Stimulated activated CD4-positive, alpha-beta T cell treated with anti-CD3 and anti-CD28 coated beads, Interleukin-15, amount 100 ng/mL, for 24 hours (primary cell): ENCODE results near the gene KCTD14.
"Not testable (repeated sequence)": the region's sequence is repeated elsewhere in the genome, so short reads cannot be mapped to it uniquely, and the experiment has no call there.

Source experiments
- DNase-seq: peaks from one replicate; pipeline ENCODE4 v3.0.0-alpha.2; 2020

Gene KCTD14

DNA sequence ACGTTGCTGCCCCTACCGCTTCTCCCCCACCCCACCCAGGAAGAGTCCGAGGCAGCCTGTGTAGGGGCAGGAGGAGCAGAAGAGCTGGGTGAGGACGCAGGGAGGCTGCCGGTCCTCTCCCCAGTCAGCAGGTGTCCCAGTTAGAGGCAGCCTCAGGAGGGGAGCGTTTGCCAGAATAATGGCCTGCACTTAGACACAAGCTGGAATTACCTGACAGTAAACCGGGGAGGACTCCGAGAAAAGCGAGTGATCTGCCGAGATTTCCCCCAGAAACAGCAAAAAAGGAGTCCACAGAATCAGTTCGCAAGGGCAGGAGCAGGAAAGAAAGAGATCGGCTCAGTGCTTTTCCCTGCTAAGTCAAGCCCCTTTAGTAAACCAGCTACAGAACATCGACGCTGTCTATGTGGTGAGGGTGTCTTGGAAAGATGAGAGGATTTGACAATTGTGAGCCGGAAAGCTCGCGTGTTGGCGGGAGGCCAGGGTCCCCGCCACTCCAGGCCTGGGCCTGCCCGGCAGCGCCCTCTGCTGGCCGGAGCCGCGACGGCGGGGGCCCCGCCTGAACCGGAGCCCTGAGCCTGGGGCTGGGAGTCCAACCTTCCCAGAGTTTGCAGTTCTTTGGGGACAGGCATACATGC, 22.9 kb upstream of the KCTD14 start:
- peak; percentile 81 for DNase-seq

DNA sequence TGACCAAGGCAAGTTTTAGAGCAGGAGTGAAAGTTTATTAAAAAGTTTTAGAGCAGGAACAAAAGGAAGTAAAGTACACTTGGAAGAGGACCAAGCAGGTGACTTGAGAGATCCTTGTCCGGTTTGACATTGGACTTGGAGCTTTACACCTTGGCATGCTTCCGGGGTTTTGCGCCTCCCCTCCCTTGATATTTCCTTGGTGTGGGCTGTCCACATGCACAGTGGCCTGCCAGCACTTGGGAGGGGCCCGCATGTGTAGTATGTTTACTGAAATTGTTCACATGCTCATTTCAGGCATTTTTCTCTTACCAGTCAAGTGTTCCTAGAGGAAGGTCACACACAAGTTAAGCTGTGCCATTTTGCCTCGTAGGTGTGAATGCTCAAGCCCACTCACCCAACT, 21.6 kb upstream of the KCTD14 start:
- DNase-seq: no peak

DNA sequence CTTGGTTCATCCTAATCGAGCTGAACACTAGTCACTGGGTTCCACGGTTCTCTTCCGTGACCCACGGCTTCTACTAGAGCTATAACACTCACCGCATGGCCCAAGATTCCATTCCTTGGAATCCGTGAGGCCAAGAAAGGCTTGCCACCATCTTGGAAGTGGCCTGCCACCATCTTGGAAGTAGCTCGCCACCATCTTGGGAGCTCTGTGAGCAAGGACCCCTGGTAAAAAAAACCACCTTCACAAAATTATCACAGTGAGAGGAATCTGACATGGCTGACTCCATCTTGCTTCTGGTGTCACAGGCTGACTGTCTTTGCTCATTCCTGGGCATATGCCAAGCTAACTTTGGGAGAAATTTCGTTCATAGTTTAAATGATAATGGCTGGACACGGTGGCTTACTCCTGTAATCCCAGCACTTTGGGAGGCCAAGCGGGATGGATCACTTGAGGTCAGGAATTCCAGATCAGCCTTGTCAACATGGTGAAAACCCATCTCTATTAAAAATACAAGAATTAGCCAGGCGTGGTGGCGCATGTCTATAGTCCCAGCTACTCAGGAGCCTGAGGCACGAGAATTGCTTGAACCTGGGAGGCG, 18.9 kb upstream of the KCTD14 start:
- DNase-seq: no peak

DNA sequence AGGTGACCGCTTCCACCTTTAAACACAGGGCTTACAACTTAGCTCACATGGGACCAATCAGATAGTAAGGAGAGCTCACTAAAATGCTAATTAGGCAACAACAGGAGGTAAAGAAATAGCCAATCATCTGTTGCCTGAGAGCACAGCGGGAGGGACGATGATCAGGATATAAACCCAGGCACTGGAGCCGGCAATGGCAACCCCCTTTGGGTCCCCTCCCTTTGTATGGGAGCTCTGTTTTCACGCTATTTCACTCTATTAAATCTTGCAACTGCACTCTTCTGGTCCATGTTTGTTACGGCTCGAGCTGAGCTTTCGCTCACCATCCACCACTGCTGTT, 18.3 kb upstream of the KCTD14 start:
- not testable (repeated sequence) for DNase-seq

DNA sequence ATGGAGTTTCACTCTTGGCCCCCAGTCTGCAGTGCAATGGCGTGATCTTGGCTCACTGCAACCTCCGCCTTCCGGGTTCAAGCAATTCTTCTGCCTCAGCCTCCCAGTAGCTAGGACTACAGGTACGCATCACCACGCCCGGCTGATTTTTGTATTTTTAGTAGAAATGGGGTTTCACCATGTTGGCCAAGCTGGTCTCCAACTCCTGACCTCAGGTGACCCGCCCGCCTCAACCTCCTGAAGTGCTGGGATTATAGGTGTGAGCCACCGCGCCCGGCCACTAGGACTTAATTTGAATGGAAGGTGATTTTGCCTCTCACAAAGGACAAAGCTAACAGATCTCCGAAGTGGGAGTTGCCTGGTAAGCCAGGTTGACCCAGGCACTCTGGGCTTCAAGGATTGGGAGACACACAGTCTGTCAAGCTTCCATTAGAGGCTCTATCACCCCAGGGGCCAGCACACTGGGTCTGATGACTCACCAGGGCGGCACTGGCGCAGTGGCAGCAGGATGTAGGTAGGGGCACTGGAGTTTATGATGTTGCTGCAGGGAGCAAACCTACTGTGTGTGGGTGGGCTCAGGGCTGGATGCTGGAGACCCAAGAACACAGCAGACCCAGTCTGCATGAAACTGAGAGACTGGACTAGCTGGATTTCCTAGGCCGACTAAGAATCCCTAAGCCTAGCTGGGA, 17.8 kb upstream of the KCTD14 start:
- DNase-seq: no peak

DNA sequence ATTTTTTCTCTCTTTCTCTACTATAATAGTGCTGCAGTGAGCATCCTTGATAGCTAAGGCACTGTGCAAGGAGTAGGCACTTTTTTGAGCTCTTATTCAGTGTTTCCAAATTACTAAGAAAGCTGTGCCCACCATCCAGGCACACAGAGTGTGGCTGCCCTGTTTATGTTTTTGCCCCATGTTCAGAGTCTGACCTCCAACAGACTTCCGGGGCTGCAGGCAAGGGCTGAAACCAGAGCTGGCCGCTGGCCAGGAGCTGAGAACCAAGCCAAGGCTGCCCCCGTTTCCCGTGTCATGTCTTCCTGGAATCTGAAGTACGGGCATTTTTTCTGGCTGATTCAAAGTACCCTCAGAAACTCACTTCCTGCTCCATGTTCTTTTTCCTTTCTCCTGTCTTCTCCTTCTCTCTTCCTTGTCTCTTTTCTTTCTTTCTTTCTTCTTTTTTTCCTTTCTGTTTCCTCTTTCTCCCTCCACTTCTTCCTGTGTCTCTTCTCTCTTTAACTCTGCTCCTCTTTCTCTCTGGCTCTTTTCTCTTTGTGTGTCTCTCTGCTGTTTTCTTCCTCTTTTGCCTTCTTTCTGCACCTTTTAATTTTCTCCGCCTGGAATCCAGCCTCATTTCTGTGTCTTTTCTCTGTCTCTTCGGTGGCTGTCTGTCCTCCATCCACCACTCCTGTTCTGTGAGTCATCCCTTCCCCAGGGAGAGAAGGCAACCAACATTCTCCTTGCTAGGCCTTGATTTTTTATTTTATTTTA, 17.0 kb upstream of the KCTD14 start:
- DNase-seq: peak; percentile 43

DNA sequence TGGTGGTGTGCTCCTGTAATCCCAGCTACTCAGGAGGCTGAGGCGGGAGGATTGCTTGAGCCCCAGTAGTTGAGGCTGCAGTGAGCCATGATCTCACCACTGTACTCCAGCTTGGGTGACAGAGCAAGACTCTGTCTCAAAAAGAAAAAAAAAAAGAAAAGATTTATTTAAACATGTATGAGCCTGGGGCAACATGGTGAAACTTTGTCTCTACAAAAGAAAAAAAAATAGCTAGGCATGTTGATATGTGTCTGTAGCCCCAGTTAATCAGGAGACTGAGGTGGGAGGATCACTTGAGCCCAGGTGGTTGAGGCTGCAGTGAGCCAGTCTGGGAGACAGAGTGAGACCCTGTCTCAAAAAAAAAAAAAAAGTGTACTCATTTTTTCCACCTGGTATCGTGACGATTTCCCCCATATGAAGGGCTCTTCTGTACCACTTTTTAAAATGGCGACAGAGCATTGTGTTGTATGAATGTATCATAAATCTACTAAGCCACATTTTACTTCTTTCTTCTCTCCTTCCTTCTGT, 16.4 kb upstream of the KCTD14 start:
- no peak for DNase-seq

DNA sequence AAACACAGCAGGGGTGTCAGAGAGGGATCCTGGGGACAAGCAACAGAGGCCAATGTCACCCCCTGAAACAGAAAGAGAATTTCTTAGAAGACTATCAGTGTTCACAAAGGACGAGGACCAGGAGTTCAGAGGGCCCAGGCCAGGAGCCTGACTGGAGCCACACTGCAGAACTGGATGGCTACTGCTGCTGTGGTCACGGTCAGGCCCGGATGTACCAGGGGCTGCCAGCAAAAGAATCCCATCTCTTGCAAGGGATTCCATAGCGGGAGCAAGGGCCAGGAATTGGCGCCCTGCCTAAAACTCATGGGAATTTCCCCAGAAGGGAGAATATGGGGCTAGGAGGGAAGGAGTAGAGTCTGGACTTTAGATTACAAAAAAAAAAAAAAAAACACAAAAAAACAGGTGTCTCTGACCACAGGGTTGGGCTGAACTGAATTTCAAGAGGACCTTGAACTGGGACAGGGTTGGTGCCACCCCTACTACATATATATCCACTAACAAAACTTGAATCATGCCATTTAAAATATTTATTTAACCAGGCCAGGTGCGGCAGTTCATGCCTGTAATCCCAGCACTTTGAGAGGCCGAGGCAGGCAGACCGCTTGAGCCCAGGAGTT, 15.7 kb upstream of the KCTD14 start:
- DNase-seq: no peak

DNA sequence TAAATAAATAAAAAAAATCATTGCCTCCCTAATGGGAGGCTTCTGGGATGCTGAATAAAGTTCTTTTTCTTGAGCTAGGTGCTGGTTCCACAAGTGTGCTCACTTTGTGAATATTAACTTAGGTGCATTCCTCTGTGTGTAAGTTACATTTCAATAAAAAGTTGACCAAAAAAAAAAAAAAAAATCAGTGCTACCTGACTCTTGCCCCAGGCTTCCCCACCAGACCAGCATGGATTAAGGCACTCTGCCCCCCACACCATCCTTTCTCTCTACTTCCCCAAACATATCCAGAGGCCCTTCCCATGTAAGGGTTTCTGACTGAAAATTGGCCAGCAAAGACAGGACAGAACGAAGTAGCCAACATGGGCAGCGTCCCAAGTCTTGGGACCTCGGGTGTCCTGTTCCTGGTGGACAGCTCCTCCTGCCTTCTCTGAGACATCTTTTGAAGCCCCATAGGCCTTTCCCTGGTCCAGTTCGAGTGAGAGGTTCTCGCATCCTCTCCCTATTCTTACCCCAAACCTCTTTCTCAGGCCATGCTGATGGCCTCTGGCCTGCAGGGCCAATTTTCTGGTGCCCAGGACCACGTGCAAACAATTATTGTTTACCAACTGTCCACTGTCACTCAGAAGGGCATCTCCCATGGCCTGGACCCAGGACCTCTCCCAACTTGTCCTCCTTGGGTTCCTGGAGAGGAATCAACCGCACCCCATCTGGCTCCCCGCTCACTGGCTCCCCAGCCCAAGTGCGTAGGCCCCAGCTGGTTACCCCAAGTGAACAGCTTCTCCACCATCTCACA, 14.9 kb upstream of the KCTD14 start:
- DNase-seq: no peak

DNA sequence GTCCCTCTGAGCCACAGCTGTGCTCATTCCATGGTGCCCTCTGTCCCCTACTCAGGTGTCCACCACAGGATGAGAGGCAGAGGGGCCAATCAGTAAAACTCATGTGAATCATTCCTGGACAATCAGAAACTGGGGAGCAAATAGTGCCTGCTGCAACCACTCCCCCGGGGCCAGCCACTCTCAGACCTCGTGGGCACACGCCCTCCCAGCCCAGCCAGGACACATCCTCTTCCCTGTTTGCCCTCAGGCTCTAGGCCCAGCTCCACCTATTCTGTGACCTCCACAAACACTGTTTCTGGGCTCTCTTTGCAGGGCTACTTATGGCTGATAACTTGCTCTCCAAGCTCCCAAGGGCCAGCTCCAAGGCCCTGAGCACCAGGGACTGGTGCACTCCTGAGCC, 14.0 kb upstream of the KCTD14 start:
- no peak for DNase-seq

DNA sequence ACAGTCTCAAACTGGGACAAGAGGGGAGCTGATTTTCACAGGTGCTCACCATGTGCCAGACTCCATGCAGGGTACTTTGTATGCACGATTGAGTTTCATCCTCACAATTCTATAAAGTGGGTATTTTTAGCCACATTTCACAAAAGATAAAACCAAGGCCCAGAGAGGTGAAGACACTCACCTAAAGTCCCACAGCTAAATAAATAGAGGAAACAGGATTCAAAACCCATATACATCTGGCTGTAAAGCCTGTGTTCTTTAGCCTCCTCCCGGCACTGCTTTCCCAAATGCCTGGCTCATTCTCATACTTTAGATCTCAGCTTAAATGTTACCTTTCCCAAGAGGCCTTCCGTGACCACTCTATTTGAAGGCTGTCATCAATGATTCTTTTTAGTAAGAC, 13.2 kb upstream of the KCTD14 start:
- no peak for DNase-seq

DNA sequence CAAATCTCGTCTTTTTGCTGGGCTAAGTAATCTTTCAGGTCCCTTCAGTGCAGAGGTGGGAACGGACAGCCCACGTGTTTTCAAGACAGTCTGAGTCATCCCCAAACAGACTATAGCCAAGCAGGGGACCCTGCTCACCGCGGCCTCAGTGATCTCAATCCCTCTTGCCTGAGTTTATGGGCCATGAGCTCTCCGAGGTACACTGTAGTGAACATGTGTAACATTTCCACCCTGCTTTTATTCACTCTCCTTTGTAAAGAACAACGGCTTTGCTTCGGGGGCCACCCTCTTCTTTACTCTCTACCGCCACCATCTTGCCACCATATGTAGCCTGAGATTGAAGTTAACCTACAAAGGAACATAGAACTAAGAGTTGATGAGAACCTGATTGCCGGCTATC, 11.5 kb upstream of the KCTD14 start:
- no peak for DNase-seq

DNA sequence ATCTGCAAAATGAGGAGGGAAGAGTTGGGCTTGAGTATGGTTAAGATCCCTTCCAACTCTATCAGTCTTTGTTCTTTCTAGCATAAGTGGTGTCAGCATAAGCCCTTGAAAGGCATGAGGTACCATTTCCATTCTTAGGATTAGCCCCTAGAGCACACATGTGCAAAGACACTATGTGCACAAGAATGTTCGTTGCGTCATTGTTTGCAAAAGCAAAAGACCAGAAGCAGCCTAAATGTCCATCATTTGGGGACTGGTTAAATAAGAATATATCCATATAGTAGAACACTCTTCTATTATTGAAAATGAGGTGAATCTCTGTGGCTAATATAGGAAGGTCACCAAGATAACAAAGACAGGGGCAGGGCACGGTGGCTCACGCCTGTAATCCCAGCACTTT, 10.0 kb upstream of the KCTD14 start:
- no peak for DNase-seq

DNA sequence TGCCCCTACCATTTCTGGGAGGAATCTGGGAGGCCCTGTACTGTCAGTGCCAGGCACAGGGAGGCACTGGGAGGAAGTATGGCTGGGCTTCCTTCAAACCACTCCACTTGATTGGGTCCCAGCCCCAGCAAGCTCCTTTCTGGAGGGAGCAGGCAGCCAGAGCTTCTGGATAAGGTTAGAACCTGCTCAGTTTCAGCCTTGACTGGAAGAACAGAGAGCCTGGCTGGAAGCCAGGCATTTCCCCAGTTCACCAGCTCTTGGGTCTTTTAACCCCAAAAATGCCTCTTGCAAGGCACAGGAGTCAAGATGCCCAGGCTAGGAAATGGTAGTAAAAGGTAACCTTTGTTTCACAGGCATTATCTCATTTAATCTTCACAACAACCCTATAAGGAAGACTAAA, 9.0 kb upstream of the KCTD14 start:
- DNase-seq: no peak

DNA sequence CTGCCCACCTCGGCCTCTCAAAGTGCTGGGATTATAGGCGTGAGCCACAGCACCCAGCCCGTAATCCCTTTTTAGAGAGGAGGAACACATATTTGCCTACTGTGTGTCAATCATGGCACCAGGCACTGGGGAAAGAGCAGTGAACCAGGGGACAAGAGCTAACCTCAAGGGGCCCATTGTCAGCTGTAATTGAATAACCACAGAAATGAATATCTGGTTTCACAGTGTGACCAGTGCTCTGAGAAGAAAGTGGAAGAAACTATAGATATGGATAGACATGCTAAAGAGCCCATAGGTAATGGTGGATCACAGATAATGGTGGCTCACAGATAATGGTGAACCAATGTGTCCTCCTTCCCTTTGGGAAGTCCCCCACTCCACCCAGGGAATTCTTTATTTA, 8.6 kb upstream of the KCTD14 start:
- no peak for DNase-seq

DNA sequence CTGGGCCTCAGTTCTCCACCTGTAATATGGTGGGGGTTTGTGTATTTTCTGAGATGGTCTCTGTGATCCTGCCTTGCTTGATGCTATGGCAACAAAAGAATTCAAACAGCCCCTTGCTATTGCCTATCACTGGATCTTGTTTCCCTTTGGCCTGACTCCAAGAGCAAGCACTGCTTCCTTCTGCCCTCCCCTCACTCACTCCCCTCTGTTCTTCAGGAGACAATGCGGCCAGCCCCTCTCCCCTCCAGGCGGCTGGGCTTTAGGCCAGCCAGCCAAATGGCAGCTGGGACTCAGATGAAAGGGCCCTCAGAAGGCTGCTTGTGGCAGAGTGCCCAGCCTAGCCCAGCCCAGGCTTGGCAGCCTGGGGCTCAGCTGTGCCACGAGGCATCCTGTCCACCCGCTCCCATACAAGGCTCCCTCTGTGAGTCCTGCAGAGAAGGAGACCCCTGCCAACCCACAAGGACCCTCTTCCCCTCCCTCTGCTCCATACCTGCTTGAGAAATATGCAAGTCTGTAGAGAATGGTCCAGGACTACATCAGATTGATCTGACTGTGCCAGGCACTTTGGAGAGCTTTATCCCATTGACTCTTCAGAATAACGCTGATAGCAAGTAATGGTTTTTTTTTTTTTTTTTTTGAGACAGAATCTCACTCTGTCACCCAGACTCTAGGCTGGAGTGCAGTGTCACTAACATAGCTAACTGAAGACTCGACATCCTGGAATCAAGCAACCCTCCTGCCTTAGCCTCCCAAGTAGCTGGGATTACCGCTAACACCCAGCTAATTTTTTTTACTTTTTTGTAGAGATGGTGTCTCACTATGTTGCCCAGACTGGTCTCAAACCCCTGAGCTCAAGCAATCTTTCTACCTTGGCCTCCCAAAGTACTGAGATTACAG, 7.6 kb upstream of the KCTD14 start:
- no peak for DNase-seq

DNA sequence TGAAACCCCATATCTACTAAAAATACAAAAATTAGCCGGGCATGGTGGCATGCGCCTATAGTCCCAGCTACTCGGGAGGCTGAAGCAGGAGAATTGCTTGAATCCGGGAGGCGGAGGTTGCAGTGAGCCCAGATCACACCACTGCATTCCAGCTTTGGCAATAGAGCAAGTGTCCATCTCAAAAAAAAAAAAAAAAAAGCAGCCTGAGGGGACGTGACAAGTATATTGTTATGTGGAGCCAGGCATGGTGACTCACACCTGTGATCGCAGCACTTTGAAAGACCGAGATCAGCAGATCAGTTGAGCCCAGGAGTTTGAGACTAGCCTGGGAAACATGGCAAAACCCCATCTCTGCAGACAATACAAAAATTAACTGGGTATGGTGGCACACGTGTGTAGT, 5.3 kb upstream of the KCTD14 start:
- DNase-seq: not testable (repeated sequence)

DNA sequence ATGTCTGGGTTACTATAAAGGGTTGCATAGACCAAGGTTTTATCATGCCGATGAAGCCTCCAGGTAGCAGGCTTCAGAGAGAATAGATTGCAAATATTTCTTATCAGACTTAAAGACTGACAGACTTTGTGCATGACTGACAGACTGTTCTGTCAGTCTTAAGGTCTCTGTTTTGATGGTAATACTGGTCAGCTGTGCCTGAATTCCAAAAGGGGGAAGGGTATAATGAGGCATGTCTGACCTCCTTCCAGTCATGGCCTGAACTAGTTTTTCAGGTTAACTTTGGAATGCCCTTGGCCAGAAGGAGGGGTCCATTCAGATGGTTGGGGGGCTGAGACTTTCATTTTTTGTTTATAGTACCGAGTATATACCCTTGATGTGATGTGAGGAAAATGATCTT, 4.7 kb upstream of the KCTD14 start:
- no peak for DNase-seq

DNA sequence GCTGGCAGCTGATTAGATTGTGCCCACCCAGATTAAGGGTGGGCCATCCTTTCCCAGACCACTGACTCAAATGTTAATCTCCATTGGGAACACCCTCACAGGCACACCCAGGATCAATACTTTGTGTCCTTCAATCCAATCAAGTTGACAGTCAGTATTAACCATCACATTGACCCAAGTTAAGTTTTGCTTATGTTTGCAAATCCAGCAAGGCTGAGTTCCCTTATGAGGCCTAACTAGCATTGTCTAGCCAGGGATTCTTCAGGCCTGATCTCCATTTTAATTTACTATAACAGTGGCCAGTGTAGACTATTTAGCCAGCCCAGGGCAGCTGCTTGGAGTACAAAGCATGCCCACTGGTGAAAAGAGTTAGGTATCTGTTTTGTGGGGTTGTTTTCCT, 2.3 kb upstream of the KCTD14 start:
- no peak for DNase-seq

DNA sequence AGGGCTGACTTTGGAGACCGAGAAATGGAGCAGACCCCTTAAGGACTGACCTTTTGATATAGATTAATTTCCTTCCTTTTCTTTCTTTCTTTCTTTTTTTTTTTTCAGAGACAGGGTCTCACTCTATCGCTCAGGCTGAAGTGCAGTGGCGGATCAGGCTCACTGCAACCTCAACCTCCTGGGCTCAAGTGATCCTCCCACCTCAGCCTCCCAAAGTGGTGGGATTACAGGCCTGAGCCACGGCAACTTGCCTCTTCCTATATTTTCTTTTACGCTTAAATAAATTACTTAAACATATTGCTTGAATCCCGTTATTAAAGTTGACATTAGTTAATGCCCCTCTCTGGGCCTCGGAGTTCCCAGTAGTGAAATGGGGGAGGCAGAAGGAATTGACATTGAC, 350 bp upstream of the KCTD14 start:
- no peak for DNase-seq

DNA sequence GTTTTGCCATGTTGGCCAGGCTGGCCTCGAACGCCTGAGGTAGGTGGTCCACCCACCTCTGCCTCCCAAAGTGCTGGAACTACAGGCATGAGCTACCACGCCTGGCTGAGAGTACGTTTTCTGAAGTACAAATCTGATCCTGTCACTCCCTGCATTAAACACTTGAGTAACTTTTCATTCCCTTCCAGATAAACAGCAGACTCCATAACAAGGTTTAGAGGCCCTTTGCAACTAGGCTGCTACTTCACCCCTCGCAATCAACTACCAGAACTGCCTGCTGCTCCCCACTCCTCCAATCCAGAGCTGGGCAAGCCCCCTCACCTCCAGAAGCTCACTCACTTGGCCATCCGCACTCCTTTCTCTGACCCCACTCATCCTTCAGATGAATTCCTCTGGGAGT, 1.5 kb downstream of the KCTD14 start:
- no peak for DNase-seq
